Stimulated activated CD4-positive, alpha-beta T cell treated with anti-CD3 and anti-CD28 coated beads, Interleukin-4, amount 100 ng/mL, for 48 hours (primary cell): ENCODE results near the gene FARSB.

Experiments used
- DNase-seq, 2 donors: peaks; one replicate each; pipeline ENCODE4 v3.0.0-alpha.2; 2020; ENCODE audit warnings: low read depth in 2 of 2

Gene FARSB

GRCh38 chr2:222561151-222561550 lies 94.7 kb downstream of the FARSB start:
- DNase-seq = no peak

DNA sequence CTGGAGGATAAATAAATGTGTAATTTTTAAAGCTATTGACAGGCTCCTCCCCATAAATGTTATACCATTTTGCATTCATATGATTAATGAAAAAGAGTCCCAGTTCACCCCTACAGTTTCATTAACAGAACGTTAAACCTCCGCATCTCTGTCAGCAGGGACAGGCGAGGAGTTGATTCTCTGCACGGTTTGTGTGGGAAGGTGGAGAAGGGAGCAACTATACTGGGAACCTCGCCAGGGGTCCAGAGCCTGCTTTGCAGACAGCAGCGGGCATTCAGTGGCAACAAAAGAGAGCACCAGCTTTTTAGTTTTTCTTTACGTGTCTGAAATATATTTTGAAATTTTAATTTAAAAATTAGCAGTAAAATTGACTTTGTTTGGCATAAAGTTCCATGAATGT lies 101.4 kb downstream of the FARSB start:
- no peak for DNase-seq

DNA sequence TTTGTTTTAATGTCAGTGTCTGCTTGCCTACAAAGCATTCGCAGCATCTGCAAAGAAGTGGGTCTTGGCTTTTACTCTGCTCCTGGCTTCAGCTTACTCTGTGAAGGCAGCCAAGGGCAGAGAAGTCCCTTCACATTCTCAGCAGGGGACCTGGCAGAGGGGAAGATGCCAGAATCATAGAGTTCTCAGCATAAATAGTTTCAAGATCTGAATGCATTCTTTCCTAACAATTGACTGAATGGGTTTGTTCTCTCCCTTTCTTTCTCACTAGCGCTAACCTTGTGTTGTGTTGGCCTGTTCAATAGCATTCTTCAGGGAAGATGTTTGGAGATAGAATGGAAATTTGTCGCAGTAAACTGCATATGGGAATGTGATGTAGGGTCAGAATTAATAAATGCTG lies 106.9 kb downstream of the FARSB start:
- no peak for DNase-seq

DNA sequence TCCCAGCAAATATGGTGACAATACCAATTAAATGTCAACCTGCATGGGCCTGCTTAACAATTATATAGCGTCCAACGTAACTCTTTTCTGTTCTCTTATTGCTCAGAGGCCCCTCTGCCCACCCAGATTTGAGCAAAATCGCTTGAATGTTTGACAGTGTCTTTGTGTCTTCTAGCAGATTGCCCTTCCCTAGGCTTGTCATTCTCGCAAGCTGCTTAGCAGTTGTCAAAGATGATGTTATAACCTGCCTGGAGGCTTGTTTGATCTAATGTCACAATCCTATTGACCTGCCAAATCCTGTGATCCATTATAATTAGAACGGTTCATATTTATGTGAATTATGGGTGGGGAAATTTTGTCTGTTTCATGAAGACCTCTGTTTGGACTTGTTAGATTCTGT lies 108.8 kb downstream of the FARSB start:
- DNase-seq = no peak

- no peak for DNase-seq
These were observed 109.8 kb downstream of the FARSB start for GRCh38 chr2:222545823-222546795.

- no peak for DNase-seq
These were observed 111.2 kb downstream of the FARSB start for GRCh38 chr2:222544661-222545060.

GRCh38 chr2:222538535-222538934 lies 117.4 kb downstream of the FARSB start:
- no peak for DNase-seq

DNA sequence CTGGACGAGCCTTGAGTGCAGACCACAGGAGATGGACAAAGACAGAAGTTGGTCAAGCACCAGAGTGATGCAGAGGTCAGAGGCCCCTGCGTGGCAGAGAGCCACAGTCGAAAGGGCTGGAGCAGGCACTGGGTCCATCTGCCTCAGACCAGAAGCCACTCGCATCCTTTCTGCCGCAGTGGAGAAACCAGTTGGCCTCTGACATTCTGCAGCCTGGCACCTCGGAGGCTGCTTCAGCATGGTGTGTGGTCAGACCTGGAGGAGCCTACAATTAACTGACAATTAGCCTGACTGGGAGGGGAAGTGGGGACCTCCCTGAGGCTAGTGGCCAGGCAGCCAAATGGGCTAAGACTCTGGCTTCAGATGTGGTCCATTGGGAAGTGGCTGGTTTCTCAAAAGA lies 120.4 kb downstream of the FARSB start:
- DNase-seq = no peak

DNA sequence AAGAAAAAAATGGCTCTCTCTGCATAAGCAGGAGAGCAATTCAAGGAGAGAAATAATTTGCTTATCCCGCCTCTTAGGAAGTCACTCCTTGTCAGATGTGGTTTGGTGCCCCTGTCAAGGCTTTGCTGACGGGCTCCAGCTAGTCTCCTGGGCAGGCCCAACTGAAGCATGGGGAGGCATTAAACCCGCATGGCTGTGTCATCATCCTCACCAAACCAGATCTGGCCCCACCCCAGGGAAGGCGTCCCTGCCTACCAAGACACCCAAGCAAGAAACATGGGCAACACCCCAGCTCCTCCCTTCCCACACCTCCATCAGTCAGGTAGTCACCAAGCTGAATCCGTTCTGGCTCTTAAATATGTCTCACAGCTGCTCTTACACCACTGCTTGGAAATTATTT lies 123.6 kb downstream of the FARSB start:
- no peak for DNase-seq

- no peak for DNase-seq
These were observed 129.2 kb downstream of the FARSB start for GRCh38 chr2:222526480-222527277.

- no peak for DNase-seq
These were observed 130.1 kb downstream of the FARSB start for GRCh38 chr2:222525811-222526210.

DNA sequence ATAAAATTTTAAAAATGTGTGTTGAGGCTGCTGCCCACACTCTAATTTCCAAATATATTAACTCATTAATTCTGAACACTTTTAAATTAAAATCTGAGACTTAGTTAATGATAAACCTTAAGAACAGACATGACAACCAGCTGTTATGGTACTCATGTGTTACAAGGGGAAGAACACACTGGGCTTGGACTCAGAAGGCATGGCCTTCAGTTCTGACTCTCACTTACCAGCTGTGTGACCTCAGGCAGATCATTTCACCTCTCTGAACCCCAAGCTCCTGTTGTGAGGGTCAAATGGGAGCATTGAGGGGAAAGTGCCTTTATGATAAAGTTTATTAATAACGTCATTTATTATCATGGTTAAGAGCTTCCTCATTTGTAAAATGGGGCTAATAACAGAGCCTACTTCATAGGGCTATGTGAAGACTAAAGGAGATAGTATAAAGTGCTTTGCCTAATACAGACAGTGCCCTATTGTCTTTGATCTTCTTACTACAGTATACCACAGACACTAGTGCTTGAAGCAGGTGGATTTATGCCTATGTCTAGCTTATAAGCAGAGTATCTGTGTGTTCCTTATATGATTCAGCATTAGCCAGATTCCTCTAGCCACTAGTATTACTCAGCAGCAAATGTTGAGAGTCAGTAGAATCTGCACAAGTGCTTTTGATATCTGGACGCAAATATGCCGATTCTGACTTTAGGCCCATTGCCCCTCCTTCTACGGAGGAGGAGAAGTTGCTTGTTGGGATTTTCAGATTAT lies 131.9 kb downstream of the FARSB start:
- DNase-seq = no peak

- no peak for DNase-seq
These were observed 133.8 kb downstream of the FARSB start for GRCh38 chr2:222522082-222522481.

DNA sequence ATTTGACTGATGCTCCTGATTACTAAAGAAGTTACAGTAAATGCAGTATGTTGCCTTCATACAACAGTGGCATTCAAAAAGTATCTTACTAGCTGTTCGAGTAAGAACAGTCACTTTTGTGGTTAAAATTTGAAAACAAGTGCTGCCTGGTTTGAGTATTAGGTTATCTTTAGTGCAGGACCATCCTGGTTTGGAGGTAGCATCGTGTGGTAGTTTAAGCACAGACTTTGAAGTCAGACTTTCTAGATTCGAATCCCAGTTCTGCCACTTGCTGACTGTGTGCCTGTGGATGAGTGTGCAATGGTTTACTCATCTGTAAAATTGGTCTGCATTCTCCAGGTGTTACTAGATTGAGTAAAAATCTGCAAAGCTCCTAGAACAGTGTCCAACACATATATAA lies 134.8 kb downstream of the FARSB start:
- no peak for DNase-seq
